DMS153 treated with DMSO at 0.1 percent for 48 hours (cell line): ENCODE results near the gene NUDT9.
A peak's percentile ranks its signal among the peaks of the same experiment; 100 is the strongest.
"Not testable (repeated sequence)": the region's sequence is repeated elsewhere in the genome, so short reads cannot be mapped to it uniquely, and the experiment has no call there.

Source experiments
- DNase-seq: peaks from one replicate; lab custom pipeline; 2025; ENCODE audit not compliant: unreplicated experiment; lab: John Stamatoyannopoulos, UW

The NUDT9 gene

GRCh38 chr4:87422104-87423052 lies at the start of gene NUDT9:
Gene NUDT9, plus strand, starts transcription at chr4:87422573. Its CDS starts 333 bp downstream, at chr4:87422906.
- peak; percentile 96 for DNase-seq

GRCh38 chr4:87375719-87376291 lies 46.6 kb upstream of the NUDT9 start:
- no peak for DNase-seq

GRCh38 chr4:87377816-87378215 lies 44.6 kb upstream of the NUDT9 start:
- no peak for DNase-seq

DNA sequence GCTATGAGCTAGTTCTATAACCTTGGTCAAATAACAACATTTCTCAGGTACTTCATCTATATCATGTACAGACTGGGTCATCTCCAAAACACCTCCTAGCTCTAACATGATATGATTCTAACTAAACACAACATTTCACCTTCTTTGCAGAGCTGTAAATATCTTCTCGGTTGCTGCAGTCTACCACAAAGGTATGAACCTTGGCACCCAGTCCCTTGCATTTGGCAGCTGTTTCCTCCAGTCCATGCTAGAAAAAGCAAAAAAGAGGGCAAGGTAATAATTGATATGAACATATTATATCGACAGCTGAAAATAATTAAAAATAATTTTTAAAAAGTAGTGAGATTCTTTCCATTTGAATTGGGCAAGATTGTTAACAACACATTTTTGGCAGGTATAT lies 40.3 kb upstream of the NUDT9 start:
- no peak for DNase-seq

DNA sequence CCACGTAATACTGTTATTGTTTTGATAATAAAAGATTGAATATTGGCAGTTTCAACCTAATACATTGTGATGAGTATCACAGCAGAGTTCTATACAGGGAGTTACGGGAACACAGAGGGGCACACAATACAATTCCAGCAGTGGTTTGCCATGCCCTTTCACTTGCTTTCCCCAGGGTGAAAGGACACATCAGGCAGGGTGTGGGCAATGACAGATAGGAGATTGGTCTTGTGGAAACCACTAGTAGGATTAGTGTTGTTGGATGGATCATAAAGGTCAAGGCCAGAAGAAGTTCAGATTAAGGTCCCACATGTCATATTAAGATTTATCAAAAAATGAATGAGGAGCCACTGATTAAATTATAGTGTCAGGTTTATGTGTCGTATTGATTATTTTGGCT lies 39.4 kb upstream of the NUDT9 start:
- no peak for DNase-seq

DNA sequence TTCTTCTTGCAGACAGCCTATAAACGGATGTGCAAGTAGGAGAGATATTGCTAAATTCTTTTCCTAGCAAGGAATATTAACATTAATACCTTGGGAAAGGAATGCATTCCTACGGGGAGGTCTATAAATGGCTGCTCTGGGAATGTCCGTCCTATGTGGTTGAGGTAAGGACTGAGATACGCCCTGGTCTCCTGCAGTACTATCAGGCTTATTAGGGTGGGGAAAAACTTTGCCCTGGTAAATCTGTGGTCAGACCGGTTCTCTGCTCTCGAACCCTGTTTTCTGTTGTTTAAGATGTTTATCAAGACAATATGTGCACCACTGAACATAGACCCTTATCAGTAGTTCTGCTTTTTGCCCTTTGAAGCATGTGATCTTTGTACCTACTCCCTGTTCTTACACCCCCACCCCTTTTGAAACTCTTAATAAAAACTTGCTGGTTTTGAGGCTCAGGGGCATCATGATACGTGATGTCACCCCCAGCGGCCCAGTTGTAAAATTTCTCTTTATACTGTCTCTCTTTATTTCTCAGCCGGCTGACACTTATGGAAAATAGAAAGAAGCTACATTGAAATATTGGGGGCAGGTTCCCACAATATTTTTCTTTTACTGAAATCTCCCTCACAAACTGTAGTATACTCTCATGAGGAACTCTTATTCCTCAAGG lies 37.8 kb upstream of the NUDT9 start:
- not testable (repeated sequence) for DNase-seq

GRCh38 chr4:87387237-87387636 lies 35.1 kb upstream of the NUDT9 start:
- no peak for DNase-seq

DNA sequence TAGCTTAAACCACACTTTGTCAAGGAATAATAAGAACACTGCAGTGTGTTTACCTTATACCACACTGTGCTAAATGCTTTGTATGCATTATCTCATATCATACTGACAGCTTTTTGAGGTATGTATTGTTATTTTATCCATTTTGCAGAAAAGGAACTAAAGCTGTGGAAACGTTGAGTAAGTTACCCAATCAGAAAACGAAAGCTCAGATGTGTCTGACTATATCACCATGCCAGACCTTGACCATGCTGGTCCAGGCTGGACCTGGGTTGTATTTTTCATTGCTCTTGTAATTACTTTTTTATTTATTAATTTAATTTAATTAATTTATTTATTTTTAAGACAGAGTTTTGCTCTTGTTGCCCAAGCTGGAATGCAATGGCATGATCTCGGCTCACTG lies 33.5 kb upstream of the NUDT9 start:
- no peak for DNase-seq

- DNase-seq: not testable (repeated sequence)
Measured at GRCh38 chr4:87390055-87390454, 32.3 kb upstream of the NUDT9 start.

DNA sequence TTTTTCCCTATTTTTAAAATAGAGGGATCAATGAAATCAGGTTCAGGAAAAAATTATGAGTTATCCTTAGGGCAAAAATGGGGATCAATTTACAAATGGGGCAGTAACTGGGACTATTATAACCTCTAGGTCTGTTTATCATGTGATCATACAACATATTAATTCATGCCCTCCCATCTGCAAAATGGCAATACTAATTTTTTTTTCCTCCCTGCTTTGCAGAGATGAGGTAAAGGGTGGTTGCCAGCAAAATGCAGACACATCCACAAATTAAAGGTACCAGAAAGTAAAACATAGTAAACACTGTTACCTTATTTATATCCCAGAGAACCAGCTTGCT lies 31.9 kb upstream of the NUDT9 start:
- DNase-seq: no peak

DNA sequence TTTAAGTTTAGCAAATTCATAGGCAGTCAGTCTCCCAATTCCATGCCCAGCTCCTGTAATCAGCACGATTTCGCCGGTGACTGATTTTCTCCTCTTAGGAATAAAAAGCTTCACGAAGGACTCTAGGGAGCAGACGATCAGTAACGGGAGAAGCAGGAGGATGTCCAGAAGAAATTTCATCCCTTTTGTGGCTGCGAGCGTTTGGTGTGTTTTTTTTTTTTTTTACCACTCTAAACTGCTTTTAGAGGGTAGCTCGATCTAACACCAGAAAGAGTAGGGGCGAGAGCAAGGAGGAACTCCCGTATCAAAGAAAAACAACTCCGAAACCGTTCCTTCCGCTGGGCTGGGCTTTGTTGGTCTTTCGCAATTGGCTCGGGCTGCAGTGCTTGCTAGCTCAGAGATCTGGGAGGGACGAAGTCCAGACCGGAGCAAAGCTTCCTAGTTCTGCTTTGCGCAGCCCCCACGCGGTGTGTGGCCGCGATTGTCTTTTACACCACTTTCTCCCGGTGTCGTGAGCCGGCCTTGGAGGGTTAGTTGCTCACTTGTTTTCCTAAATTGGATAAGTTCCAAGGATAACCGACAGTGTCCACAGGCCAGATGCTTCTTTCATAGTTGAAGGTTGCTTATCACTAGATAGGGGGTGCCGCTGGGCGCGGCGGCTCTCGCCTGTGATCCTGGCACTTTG lies 31.3 kb upstream of the NUDT9 start, which contains the start of gene HSD17B11:
Gene HSD17B11, minus strand, starts transcription at position 298 of the 685 bp plus-strand sequence. Its CDS starts 118 bp downstream, at position 180.
- peak; percentile 85 for DNase-seq

- DNase-seq: no peak
Measured at GRCh38 chr4:87391576-87392054, 30.8 kb upstream of the NUDT9 start.

DNA sequence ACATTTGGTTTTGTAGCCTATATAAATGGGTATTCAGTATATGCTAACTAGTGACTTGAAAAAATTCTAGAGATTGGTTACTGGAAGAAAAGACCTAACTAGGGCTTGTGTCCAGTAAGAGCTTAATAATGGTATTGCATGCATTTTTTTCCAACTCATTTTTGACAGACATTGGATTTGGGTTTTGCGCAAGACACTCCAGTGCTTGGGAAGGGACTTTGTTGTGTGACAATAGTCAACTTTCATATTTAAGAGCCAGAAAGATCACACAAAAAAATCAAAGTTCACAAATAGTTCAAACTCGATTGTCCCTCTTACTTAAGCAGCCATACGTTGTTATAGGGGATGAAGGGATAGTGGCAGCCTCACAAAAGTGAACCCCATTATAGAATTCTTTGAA lies 30.2 kb upstream of the NUDT9 start:
- no peak for DNase-seq

GRCh38 chr4:87395073-87395472 lies 27.3 kb upstream of the NUDT9 start:
- DNase-seq: not testable (repeated sequence)

GRCh38 chr4:87395851-87396250 lies 26.5 kb upstream of the NUDT9 start:
- DNase-seq: not testable (repeated sequence)

DNA sequence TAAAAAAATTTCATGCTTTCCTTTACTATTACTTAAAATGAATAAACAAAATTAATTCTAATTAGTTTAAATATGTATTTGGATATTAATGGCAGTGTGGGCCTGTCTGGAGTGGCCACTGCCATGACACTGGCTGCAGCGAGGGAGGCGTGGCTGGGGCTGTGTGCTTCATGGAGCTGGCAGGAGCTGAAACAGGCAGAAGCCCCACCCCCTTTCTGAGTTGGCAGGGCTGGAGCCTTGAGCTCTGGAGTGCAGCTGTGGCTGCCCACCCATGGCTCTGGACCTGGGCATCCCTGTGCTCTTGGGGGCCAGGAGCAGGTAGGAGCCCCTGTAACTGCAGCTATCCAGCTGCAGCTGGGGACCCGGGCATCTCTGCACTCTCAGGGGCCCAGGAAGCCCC lies 23.2 kb upstream of the NUDT9 start:
- no peak for DNase-seq

- DNase-seq: no peak
Measured at GRCh38 chr4:87399954-87400353, 22.4 kb upstream of the NUDT9 start.

GRCh38 chr4:87403732-87404131 lies 18.6 kb upstream of the NUDT9 start:
- not testable (repeated sequence) for DNase-seq

DNA sequence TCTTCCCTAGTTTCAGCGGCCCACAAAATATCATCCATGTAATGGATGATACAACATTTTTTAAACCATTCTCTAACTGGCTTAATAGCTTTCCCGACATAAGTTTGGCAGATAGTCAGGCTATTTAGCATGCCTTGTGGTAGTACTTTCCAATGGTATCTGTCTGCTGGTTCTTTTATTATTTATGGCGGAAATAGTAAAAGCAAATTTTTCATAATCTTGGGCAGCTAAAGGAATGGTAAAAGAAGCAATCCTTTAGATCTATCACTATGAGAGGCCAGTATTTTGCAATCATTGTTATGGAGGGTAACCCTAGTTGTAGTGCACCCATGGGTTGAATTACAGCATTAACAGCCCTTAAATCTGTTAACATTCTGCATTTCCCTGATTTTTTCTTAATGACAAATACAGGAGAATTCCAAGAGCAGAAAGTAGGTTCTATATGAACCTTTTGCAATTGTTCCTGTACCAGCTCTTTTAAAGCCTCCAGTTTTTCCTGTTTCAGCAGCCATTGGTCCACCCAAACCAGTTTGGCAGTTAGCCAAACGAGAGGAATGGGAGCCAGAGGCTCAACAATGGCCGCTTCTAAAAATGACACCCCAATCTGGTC lies 17.1 kb upstream of the NUDT9 start:
- DNase-seq: no peak

GRCh38 chr4:87406462-87406861 lies 15.9 kb upstream of the NUDT9 start:
- DNase-seq: no peak

- not testable (repeated sequence) for DNase-seq
Measured at GRCh38 chr4:87406902-87407301, 15.5 kb upstream of the NUDT9 start.
